ENCODE results near the gene LRP6. TPM values are rescaled to one million over a fixed set of nuclear protein-coding genes. Genes with fewer than 3 reads are reported as not detected.

The LRP6 gene
- total RNA-seq, 2 donors from 2014 or later = 23.0 to 34.7 TPM

GRCh38 chr12:12194206-12194605 is 72.6 kb downstream of the LRP6 start:
- H3K27me3 ChIP-seq (replicated peaks; ENCODE audit: insufficient read depth) = no peaks in the 10 kb centered on the region
- 56% methylated on average over 2 of the region's 2 CpGs for WGBS
- no peak overlapping the region for H3K27ac ChIP-seq
- no peak overlapping the region for H3K4me3 ChIP-seq
- intact Hi-C loops (cut with DNase I) = no loop called here
- H3K36me3 ChIP-seq = no peaks in the 10 kb centered on the region
- no peaks in the 10 kb centered on the region for H3K9me3 ChIP-seq
- TF ChIP-seq POLR2A (IDR thresholded peaks at IDR 0.05) (no peak), CTCF (IDR thresholded peaks at IDR 0.05) (no peak), POLR2AphosphoS5 (IDR thresholded peaks at IDR 0.05) (no peak)
- H3K4me1 ChIP-seq (replicated peaks) = no peaks in the 10 kb centered on the region
- no peak for DNase-seq (ENCODE audit: low spot score)

- no peak overlapping the region for H3K4me3 ChIP-seq
- intact Hi-C loops (cut with DNase I) = no loop called here
- H3K27ac ChIP-seq = no peak overlapping the region
- H3K9me3 ChIP-seq = no peaks in the 10 kb centered on the region
- no peak for DNase-seq (ENCODE audit: low spot score)
- no peaks in the 10 kb centered on the region for H3K4me1 ChIP-seq (replicated peaks)
- no peaks in the 10 kb centered on the region for H3K36me3 ChIP-seq
- H3K27me3 ChIP-seq (replicated peaks; ENCODE audit: insufficient read depth) = no peaks in the 10 kb centered on the region
- WGBS = 88% methylated on average over 4 of the region's 4 CpGs
- TF ChIP-seq POLR2AphosphoS5 (IDR thresholded peaks at IDR 0.05) (no peak), POLR2A (IDR thresholded peaks at IDR 0.05) (no peak), CTCF (IDR thresholded peaks at IDR 0.05) (no peak)
These were observed 75.8 kb downstream of the LRP6 start for GRCh38 chr12:12191008-12191407.

GRCh38 chr12:12190087-12190809 is 76.6 kb downstream of the LRP6 start:
- WGBS = 80% methylated on average over 1 of the region's 1 CpG
- intact Hi-C loops (cut with DNase I) = no loop called here
- H3K36me3 ChIP-seq = no peaks in the 10 kb centered on the region
- H3K4me1 ChIP-seq (replicated peaks) = no peaks in the 10 kb centered on the region
- H3K27ac ChIP-seq = no peak overlapping the region
- H3K9me3 ChIP-seq = no peaks in the 10 kb centered on the region
- DNase-seq (ENCODE audit: low spot score) = no peak
- no peak overlapping the region for H3K4me3 ChIP-seq
- H3K27me3 ChIP-seq (replicated peaks; ENCODE audit: insufficient read depth) = no peaks in the 10 kb centered on the region
- TF ChIP-seq POLR2AphosphoS5 (IDR thresholded peaks at IDR 0.05) (no peak), POLR2A (IDR thresholded peaks at IDR 0.05) (no peak), CTCF (IDR thresholded peaks at IDR 0.05) (no peak)

- no peak for TF ChIP-seq POLR2A (IDR thresholded peaks at IDR 0.05)
- no peak for TF ChIP-seq POLR2AphosphoS5 (IDR thresholded peaks at IDR 0.05)
- TF ChIP-seq CTCF (IDR thresholded peaks at IDR 0.05) = no peak
- H3K27me3 ChIP-seq (replicated peaks; ENCODE audit: insufficient read depth) = no peaks in the 10 kb centered on the region
- H3K36me3 ChIP-seq = no peaks in the 10 kb centered on the region
- H3K9me3 ChIP-seq = no peaks in the 10 kb centered on the region
- H3K27ac ChIP-seq = no peak overlapping the region
- intact Hi-C loops (cut with DNase I) = no loop called here
- H3K4me3 ChIP-seq = no peak overlapping the region
- no peaks in the 10 kb centered on the region for H3K4me1 ChIP-seq (replicated peaks)
- WGBS = 31% methylated on average over 2 of the region's 2 CpGs
- no peak for DNase-seq (ENCODE audit: low spot score)
These were observed 81.4 kb downstream of the LRP6 start for GRCh38 chr12:12185414-12185813.

GRCh38 chr12:12182703-12183365 is 84.0 kb downstream of the LRP6 start:
- Histone ChIP-seq H3K9me3 (no peaks in the 10 kb centered on the region), H3K27me3 (replicated peaks; ENCODE audit: insufficient read depth) (no peaks in the 10 kb centered on the region), H3K27ac (peak overlapping the region; percentile 5 to 20), H3K4me1 (replicated peaks) (no peaks in the 10 kb centered on the region), H3K4me3 (no peak overlapping the region), H3K36me3 (no peaks in the 10 kb centered on the region)
- TF ChIP-seq CTCF (IDR thresholded peaks at IDR 0.05) = no peak
- no peak for TF ChIP-seq POLR2A (IDR thresholded peaks at IDR 0.05)
- no peak for TF ChIP-seq POLR2AphosphoS5 (IDR thresholded peaks at IDR 0.05)
- 35% methylated on average over 1 of the region's 1 CpG for WGBS
- DNase-seq (ENCODE audit: low spot score) = no peak
- intact Hi-C loops (cut with DNase I) = no loop called here

All from prostate gland (tissue), 2 donors.